OCI-LY1 (cell line): Measurements from ENCODE around the gene CDAN1.

Source experiments
- H2AFZ ChIP-seq: fragments of 200-600 bp; sonication (generic), shearing (Covaris generic); 2 replicates; pipeline ENCODE4 v1.6.0; 2014; ENCODE audit warnings: antibody characterized with exemption, mild to moderate bottlenecking, low read length
- H3F3A ChIP-seq: fragments of 200-600 bp; sonication (generic), shearing (Covaris generic); 2 replicates; pipeline ENCODE4 v1.6.0; 2014; ENCODE audit warnings: mild to moderate bottlenecking, antibody characterized with exemption, low read length, moderate library complexity; ENCODE audit not compliant: insufficient read depth
- H3K27ac ChIP-seq: fragments of 200-600 bp; sonication (generic); 2 replicates; pipeline ENCODE4 v1.5.1; 2014; ENCODE audit warnings: low read length, mixed run types, mild to moderate bottlenecking, low read depth; ENCODE audit not compliant: poor library complexity, severe bottlenecking
- H3K27me3 ChIP-seq: fragments of 200-600 bp; sonication (generic); 2 replicates; pipeline ENCODE4 v1.6.0; 2014; ENCODE audit warnings: antibody characterized with exemption, mild to moderate bottlenecking, low read length, moderate library complexity; ENCODE audit not compliant: insufficient read depth
- H3K36me3 ChIP-seq: fragments of 200-600 bp; sonication (generic); 2 replicates; pipeline ENCODE4 v1.6.1; 2014; ENCODE audit warnings: mild to moderate bottlenecking, antibody characterized with exemption, low read length, moderate library complexity, mixed read lengths; ENCODE audit not compliant: insufficient read depth
- H3K4me1 ChIP-seq: fragments of 200-600 bp; sonication (generic); 2 replicates; pipeline ENCODE4 v1.5.1; 2014; ENCODE audit warnings: mild to moderate bottlenecking, low read length, moderate library complexity; ENCODE audit not compliant: insufficient read depth, severe bottlenecking
- H3K4me2 ChIP-seq: fragments of 200-600 bp; sonication (generic), shearing (Covaris generic); 2 replicates; pipeline ENCODE4 v1.6.1; 2014; ENCODE audit warnings: low read length
- H3K4me3 ChIP-seq: fragments of 200-600 bp; sonication (generic); 2 replicates; pipeline ENCODE4 v1.5.1; 2014; ENCODE audit warnings: low read length, low read depth, mild to moderate bottlenecking, mixed read lengths; ENCODE audit not compliant: poor library complexity, severe bottlenecking
- H3K79me2 ChIP-seq: fragments of 200-600 bp; shearing (Covaris generic); 2 replicates; pipeline ENCODE4 v1.6.1; 2016; ENCODE audit warnings: mixed run types, low read length, mixed read lengths; ENCODE audit not compliant: insufficient read depth
- H3K9ac ChIP-seq: fragments of 200-600 bp; sonication (generic), shearing (Covaris generic); 2 replicates; pipeline ENCODE4 v1.6.1; 2014; ENCODE audit warnings: mild to moderate bottlenecking, low read length, mixed read lengths
- H3K9me2 ChIP-seq: fragments of 200-600 bp; sonication (generic), shearing (Covaris generic); 2 replicates; pipeline ENCODE4 v1.6.1; 2014; ENCODE audit warnings: low read depth, mild to moderate bottlenecking, low read length, mixed read lengths
- H3K9me3 ChIP-seq: fragments of 200-600 bp; shearing (Covaris generic); 2 replicates; pipeline ENCODE4 v1.6.1; 2014; ENCODE audit warnings: low read length, mixed read lengths
- H4K20me1 ChIP-seq: fragments of 200-600 bp; sonication (generic), shearing (Covaris generic); 2 replicates; pipeline ENCODE4 v1.6.0; 2016; ENCODE audit warnings: mild to moderate bottlenecking, low read length; ENCODE audit not compliant: insufficient read depth
- EZH2 ChIP-seq: fragments of 200-600 bp; sonication (generic), shearing (Covaris generic); IDR thresholded peaks from 2 replicates; pipeline ENCODE4 v1.8.0; 2017; ENCODE audit warnings: borderline replicate concordance, mixed run types, mild to moderate bottlenecking, antibody characterized with exemption, low read length, moderate library complexity, mixed read lengths
- TF ChIP-seq, protein P1 (sequence below): fragments of 200-600 bp; sonication (generic), shearing (Covaris generic); IDR thresholded peaks from 2 replicates; pipeline ENCODE4 v1.5.1; 2017; ENCODE audit warnings: mild to moderate bottlenecking, antibody characterized with exemption, low read length, moderate library complexity, mixed read lengths

CDAN1 gene

DNA sequence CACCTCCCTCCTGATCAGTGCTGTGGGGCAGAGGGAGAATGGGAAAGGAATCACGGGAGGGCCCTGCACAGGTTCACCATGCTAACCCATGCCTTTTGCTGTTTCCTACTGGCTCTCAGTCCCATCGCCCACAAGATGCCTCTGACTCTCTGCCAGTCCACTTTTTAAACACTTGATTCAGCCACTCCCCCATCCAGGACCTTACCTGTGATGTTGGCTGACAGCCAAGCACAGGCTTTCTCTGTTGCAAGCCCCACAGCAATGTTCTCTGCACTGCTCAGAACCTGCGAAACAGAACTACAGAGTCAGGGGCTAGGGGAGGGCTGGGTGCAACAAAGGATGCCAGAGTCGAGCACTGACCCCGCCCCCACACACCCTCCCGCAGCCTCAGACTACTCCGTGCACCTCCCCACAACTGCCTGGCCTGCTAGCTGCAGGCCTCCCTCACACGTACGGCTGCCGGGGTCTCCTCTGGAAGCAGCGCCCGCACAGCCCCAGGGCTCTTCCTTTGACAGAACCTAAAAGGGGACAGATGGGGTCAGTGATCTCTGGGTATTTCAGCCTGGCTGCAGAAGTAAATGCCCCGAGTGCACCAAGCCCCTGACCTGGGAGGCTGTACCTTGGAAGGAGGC, 9.1 kb downstream of the CDAN1 start:
- no peak overlapping the region for H3K27ac ChIP-seq
- no peaks in the 10 kb centered on the region for H3K9me2 ChIP-seq
- H3F3A ChIP-seq: no peaks in the 10 kb centered on the region
- H3K9me3 ChIP-seq: no peaks in the 10 kb centered on the region
- H3K9ac ChIP-seq: no peak overlapping the region
- H3K4me3 ChIP-seq: no peak overlapping the region
- peaks cover 96% of the 10 kb centered on the region for H3K36me3 ChIP-seq
- TF ChIP-seq, protein P1, sequence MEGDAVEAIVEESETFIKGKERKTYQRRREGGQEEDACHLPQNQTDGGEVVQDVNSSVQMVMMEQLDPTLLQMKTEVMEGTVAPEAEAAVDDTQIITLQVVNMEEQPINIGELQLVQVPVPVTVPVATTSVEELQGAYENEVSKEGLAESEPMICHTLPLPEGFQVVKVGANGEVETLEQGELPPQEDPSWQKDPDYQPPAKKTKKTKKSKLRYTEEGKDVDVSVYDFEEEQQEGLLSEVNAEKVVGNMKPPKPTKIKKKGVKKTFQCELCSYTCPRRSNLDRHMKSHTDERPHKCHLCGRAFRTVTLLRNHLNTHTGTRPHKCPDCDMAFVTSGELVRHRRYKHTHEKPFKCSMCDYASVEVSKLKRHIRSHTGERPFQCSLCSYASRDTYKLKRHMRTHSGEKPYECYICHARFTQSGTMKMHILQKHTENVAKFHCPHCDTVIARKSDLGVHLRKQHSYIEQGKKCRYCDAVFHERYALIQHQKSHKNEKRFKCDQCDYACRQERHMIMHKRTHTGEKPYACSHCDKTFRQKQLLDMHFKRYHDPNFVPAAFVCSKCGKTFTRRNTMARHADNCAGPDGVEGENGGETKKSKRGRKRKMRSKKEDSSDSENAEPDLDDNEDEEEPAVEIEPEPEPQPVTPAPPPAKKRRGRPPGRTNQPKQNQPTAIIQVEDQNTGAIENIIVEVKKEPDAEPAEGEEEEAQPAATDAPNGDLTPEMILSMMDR: no peak
- no peak for TF ChIP-seq EZH2
- H4K20me1 ChIP-seq: no peaks in the 10 kb centered on the region
- H2AFZ ChIP-seq: no peak overlapping the region
- no peak overlapping the region for H3K4me2 ChIP-seq
- no peaks in the 10 kb centered on the region for H3K79me2 ChIP-seq
- no peaks in the 10 kb centered on the region for H3K4me1 ChIP-seq
- no peaks in the 10 kb centered on the region for H3K27me3 ChIP-seq

DNA sequence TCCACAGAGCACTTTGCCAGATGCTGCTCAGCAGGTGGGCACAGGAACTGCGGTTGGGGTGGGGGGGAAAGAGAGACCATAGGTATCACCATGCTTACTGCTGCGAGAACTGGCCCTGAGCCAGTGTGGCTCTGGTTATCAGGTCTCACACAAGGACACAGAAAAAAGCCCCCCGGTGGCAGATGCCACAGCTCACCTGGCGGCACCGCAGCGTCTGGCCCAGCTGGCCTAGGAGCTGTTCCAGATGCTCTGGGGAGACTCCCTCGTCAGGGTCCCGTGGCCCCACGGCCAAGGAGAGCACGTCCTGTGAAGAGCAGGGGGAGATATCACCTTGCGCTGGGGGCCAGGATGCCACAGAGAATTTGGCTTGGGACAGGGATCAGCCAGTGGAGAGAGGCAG, 10.8 kb downstream of the CDAN1 start:
- Histone ChIP-seq H3K27ac (no peak overlapping the region), H3K27me3 (no peaks in the 10 kb centered on the region), H3K4me1 (no peaks in the 10 kb centered on the region), H3K36me3 (peaks cover 92% of the 10 kb centered on the region), H3K4me3 (no peak overlapping the region), H3F3A (no peaks in the 10 kb centered on the region), H2AFZ (no peak overlapping the region), H4K20me1 (no peaks in the 10 kb centered on the region), H3K4me2 (no peak overlapping the region), H3K9me2 (no peaks in the 10 kb centered on the region), H3K9me3 (no peaks in the 10 kb centered on the region), H3K9ac (no peak overlapping the region), H3K79me2 (no peaks in the 10 kb centered on the region)
- no peak for TF ChIP-seq EZH2
- TF ChIP-seq, protein P1: no peak

DNA sequence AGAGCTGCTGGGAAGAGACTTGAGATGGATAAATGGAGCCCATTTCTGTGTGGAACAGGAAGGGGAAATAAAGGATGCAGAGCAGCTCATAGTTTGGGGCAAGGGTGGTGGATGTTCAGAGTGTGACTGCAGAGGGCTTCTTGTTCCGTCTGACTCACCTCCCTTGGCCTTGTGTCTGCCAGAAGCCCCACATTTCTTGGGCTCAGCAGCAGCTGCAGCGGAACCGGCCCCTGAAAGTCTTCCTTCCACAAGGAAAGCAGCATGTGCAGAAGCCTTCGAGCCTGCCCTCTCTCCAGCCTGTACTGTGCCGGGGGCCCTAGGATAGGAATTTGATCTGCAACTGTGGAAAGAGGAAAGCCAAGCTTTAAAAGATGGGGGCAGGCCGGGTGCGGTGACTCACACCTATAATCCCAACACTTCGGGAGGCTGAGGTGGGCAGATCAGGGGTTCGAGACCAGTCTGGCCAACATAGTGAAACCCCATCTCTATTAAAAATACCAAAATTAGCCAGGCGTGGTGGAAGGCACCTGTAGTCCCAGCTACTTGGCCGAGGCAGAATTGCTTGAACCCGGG, 11.5 kb downstream of the CDAN1 start:
- TF ChIP-seq, protein P1: no peak
- TF ChIP-seq EZH2: no peak
- Histone ChIP-seq H3K9ac (no peak overlapping the region), H3K27ac (no peak overlapping the region), H3K9me3 (no peaks in the 10 kb centered on the region), H3K27me3 (no peaks in the 10 kb centered on the region), H3K9me2 (no peaks in the 10 kb centered on the region), H3K4me3 (no peak overlapping the region), H3K79me2 (no peaks in the 10 kb centered on the region), H2AFZ (no peak overlapping the region), H3F3A (no peaks in the 10 kb centered on the region), H3K36me3 (peaks cover 92% of the 10 kb centered on the region), H3K4me2 (no peak overlapping the region), H3K4me1 (no peaks in the 10 kb centered on the region), H4K20me1 (no peaks in the 10 kb centered on the region)
